Stimulated activated CD8-positive, alpha-beta memory T cell treated with anti-CD3 and anti-CD28 coated beads, Interleukin-2, amount 100 ng/mL, for 48 hours (primary cell): ENCODE data around the gene RNF144B.

ENCODE experiments used
- DNase-seq, 2 donors: peaks; one replicate each; pipeline ENCODE4 v3.0.0-alpha.2; 2020; ENCODE audit warnings: low read depth in 2 of 2

Gene RNF144B

GRCh38 chr6:18488526-18489270 is 101.5 kb downstream of the RNF144B start:
- no peak for DNase-seq

GRCh38 chr6:18489335-18489734 is 102.2 kb downstream of the RNF144B start:
- DNase-seq: no peak

GRCh38 chr6:18491308-18492045 is 104.3 kb downstream of the RNF144B start:
- DNase-seq: no peak

GRCh38 chr6:18492972-18493371 is 105.8 kb downstream of the RNF144B start:
- DNase-seq: no peak

- DNase-seq: no peak
Measured at GRCh38 chr6:18493382-18493891, 106.3 kb downstream of the RNF144B start.

GRCh38 chr6:18493925-18494324 is 106.8 kb downstream of the RNF144B start:
- no peak for DNase-seq

GRCh38 chr6:18495236-18495635 is 108.1 kb downstream of the RNF144B start:
- no peak for DNase-seq

- no peak for DNase-seq
Measured at GRCh38 chr6:18496462-18496861, 109.3 kb downstream of the RNF144B start.

GRCh38 chr6:18497006-18497405 is 109.9 kb downstream of the RNF144B start:
- DNase-seq: no peak

- no peak for DNase-seq
Measured at GRCh38 chr6:18498408-18498807, 111.3 kb downstream of the RNF144B start.

- no peak for DNase-seq
Measured at GRCh38 chr6:18500921-18501662, 113.9 kb downstream of the RNF144B start.

GRCh38 chr6:18501663-18502013 is 114.5 kb downstream of the RNF144B start:
- DNase-seq: no peak

GRCh38 chr6:18503206-18503592 is 116.0 kb downstream of the RNF144B start:
- DNase-seq: no peak

- no peak for DNase-seq
Measured at GRCh38 chr6:18503593-18504231, 116.6 kb downstream of the RNF144B start.

GRCh38 chr6:18504232-18504596 is 117.1 kb downstream of the RNF144B start:
- no peak for DNase-seq

GRCh38 chr6:18506382-18507017 is 119.3 kb downstream of the RNF144B start:
- no peak for DNase-seq

GRCh38 chr6:18507018-18507415 is 119.9 kb downstream of the RNF144B start:
- no peak for DNase-seq

- DNase-seq: no peak
Measured at GRCh38 chr6:18507561-18507960, 120.4 kb downstream of the RNF144B start.

GRCh38 chr6:18509871-18510643 is 122.9 kb downstream of the RNF144B start:
- DNase-seq: no peak

GRCh38 chr6:18510644-18511033 is 123.5 kb downstream of the RNF144B start:
- DNase-seq: no peak

- no peak for DNase-seq
Measured at GRCh38 chr6:18511211-18511610, 124.1 kb downstream of the RNF144B start.
